ENCODE data around the gene SYT1. TPM values are rescaled to one million over a fixed set of nuclear protein-coding genes. Genes with fewer than 3 reads are reported as not detected.

The SYT1 gene
- total RNA-seq, 3 donors from 2014 or later: 1.4 to 11.8 (median 2.0) TPM

DNA sequence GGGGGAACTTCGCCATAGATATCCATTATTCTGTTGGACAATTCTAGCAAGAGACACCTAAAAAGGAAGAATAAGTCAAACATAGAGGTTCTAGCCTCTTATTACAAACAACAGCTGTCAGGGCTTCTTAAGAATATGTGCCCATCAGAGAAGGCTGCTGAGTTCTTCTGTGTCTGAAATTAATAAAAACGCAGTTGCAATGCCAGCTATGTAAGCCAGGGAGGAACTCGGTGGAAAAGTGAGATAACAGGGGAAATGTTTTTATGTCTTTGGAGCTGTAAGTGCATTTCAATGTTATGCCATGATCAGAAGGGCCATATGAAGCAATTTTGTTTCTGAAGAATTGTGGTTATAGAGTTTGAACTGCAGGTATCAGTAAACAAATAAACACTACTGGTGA, 95.0 kb downstream of the SYT1 start:
- intact Hi-C loops (cut with DNase I, micrococcal nuclease): no loop called here

GRCh38 chr12:78961171-78961570, 96.6 kb downstream of the SYT1 start:
- intact Hi-C loops (cut with DNase I, micrococcal nuclease): no loop called here
- Histone ChIP-seq H3K9me3 (no peaks in the 10 kb centered on the region), H3K4me1 (ENCODE audit: low read depth) (no peaks in the 10 kb centered on the region), H3K36me3 (ENCODE audit: low read depth) (no peaks in the 10 kb centered on the region), H3K4me3 (no peak overlapping the region)
- no peak for ATAC-seq
- no peak for TF ChIP-seq CTCF (IDR thresholded peaks at IDR 0.05)
- DNase-seq: no peak

More for the DNA sequence above, 95.0 kb downstream of the SYT1 start:
- Histone ChIP-seq H3K36me3 (ENCODE audit: low read depth) (no peaks in the 10 kb centered on the region), H3K9me3 (no peaks in the 10 kb centered on the region), H3K4me1 (ENCODE audit: low read depth) (no peaks in the 10 kb centered on the region), H3K4me3 (no peak overlapping the region)
- DNase-seq (no peak), ATAC-seq (no peak)
- TF ChIP-seq CTCF (IDR thresholded peaks at IDR 0.05): no peak

DNA sequence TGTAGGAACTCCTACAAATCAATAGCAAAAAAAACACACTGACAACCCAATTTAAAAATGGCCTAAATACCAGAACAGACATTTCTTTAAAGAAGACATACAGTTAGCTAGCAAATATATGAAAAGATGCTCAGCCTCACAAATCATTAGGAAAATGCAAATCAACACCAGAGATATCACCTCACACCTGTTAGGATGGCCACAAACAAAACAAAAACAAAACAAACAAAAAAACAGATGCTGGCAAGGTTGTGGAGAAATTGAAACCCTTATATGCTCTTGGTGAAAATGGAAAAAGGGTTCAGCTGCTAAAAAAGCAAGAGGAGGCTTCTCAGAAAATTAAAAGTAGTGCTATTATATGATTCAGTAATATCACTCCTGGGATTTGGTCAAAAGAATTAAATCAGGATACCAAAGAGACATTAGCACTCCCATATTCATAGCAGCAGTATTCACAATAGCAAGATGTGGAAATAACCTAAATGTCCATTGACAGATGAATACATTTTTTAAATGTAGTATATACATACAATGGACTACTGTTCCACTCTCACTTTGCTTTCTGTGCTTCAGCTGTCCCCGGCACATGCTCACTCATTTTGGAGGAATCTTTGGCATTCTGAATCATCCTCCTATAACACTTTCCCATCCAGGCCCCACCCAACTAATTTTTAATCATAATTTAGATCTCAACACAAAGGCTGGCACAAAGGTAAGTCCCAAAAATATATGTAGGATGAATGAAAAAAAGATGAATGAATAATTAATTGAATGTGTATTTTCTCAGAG, 99.1 kb downstream of the SYT1 start:
- ATAC-seq (no peak), DNase-seq (no peak)
- H3K36me3 ChIP-seq (ENCODE audit: low read depth): no peaks in the 10 kb centered on the region
- H3K4me3 ChIP-seq: no peak overlapping the region
- intact Hi-C loops (cut with DNase I, micrococcal nuclease): no loop called here
- no peak for TF ChIP-seq CTCF (IDR thresholded peaks at IDR 0.05)
- no peaks in the 10 kb centered on the region for H3K4me1 ChIP-seq (ENCODE audit: low read depth)
- H3K9me3 ChIP-seq: no peaks in the 10 kb centered on the region

DNA sequence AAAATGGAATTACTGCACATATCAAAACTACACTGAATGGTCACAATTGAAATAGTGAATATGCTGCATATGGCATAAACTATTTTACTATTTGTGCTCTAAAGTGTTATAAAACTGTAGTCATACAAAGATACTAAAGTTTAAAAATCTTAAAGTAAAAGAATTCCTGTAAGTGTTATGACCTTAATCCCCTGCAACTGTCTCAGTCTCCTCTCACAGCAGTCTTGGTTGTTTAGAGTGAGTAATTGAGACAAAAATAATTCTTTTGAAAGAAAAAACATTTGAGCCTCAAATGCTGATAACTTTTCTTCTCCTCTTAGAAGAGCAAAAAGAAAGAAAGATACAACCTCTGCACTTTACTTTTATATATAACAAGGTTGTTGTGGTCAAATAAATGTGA, 99.9 kb downstream of the SYT1 start:
- Histone ChIP-seq H3K9me3 (no peaks in the 10 kb centered on the region), H3K36me3 (ENCODE audit: low read depth) (no peaks in the 10 kb centered on the region), H3K4me3 (no peak overlapping the region), H3K4me1 (ENCODE audit: low read depth) (no peaks in the 10 kb centered on the region)
- no peak for DNase-seq
- ATAC-seq: no peak
- intact Hi-C loops (cut with DNase I, micrococcal nuclease): no loop called here
- no peak for TF ChIP-seq CTCF (IDR thresholded peaks at IDR 0.05)

- ATAC-seq (no peak), DNase-seq (no peak)
- Histone ChIP-seq H3K36me3 (ENCODE audit: low read depth) (no peaks in the 10 kb centered on the region), H3K9me3 (no peaks in the 10 kb centered on the region), H3K4me3 (no peak overlapping the region), H3K4me1 (ENCODE audit: low read depth) (no peaks in the 10 kb centered on the region)
- TF ChIP-seq CTCF (IDR thresholded peaks at IDR 0.05): no peak
- intact Hi-C loops (cut with DNase I, micrococcal nuclease): no loop called here
Observed at GRCh38 chr12:78966062-78966461, 101.5 kb downstream of the SYT1 start.
